Lung (tissue), 16 donors: ENCODE data around the gene FASN. TPM values are rescaled to one million over a fixed set of nuclear protein-coding genes. Genes with fewer than 3 reads are reported as not detected.

Experiments
- ATAC-seq: fragments of 200-7000 bp; cut with Tn5 transposase; one replicate; pipeline ENCODE4 v1.9.1; 2020; ENCODE audit warnings: moderate number of reproducible peaks; ENCODE audit not compliant: insufficient read depth, low FRiP score
- DNase-seq, 3 donors: peaks; one replicate each; pipeline ENCODE4 v3.0.0-alpha.2; 2013 to 2017
- H3K27ac ChIP-seq, 2 donors: one replicate each; pipeline ENCODE4 v1.5.1; 2013; ENCODE audit warnings: mild to moderate bottlenecking in 2 of 2, moderate library complexity in 2 of 2, control low read depth in 1 of 2, inconsistent platforms in 1 of 2, low read depth in 1 of 2, low read length in 1 of 2
- H3K27me3 ChIP-seq, 3 donors: one replicate each; pipeline ENCODE4 v1.5.1; 2013; ENCODE audit warnings: low read length in 2 of 3; ENCODE audit not compliant: control insufficient read depth in 3 of 3, insufficient read depth in 3 of 3
- H3K36me3 ChIP-seq, 4 donors: one replicate each; pipeline ENCODE4 v1.5.1; 2013; ENCODE audit warnings: low read length in 4 of 4, mild to moderate bottlenecking in 1 of 4, moderate library complexity in 1 of 4; ENCODE audit not compliant: control insufficient read depth in 4 of 4, insufficient read depth in 4 of 4
- H3K4me1 ChIP-seq, 5 donors: one replicate each; pipeline ENCODE4 v1.5.1; 2013; ENCODE audit warnings: low read length in 5 of 5, mild to moderate bottlenecking in 2 of 5, moderate library complexity in 1 of 5; ENCODE audit not compliant: control insufficient read depth in 5 of 5, insufficient read depth in 5 of 5
- H3K4me3 ChIP-seq: one replicate; pipeline ENCODE4 v1.5.1; 2013; ENCODE audit warnings: mild to moderate bottlenecking, control low read depth, moderate library complexity
- H3K9ac ChIP-seq, 2 donors: one replicate each; pipeline ENCODE4 v1.5.1; 2013; ENCODE audit warnings: low read length in 2 of 2, control low read depth in 1 of 2; ENCODE audit not compliant: insufficient read depth in 1 of 2
- H3K9me3 ChIP-seq, 4 donors: one replicate each; pipeline ENCODE4 v1.5.1; 2013; ENCODE audit warnings: low read length in 3 of 4, mild to moderate bottlenecking in 1 of 4, moderate library complexity in 1 of 4; ENCODE audit not compliant: control insufficient read depth in 4 of 4, insufficient read depth in 3 of 4
- CTCF ChIP-seq: IDR thresholded peaks from 2 replicates; pipeline ENCODE4 v1.5.1; 2012; ENCODE audit warnings: mild to moderate bottlenecking; ENCODE audit errors: control extremely low read depth, extremely low read depth
- WGBS, 2 donors: extraction: QIAGEN DNeasy Blood & Tissue Kit; methylation state at CpG; one replicate each; pipeline ENCODE4 v1.1.7; 2013; 5-methylcytosine and 5-hydroxymethylcytosine counted together
- long read RNA-seq, 5 donors: transcript quantifications; one replicate each; lab custom pipeline, GENCODE V29; 2026
- polyA plus RNA-seq, 2 donors: library from polyadenylated mRNA; stranded (reverse); fragments of 200-250 nt; gene quantifications; one replicate each; pipeline ENCODE4 v1.2.1, GENCODE V29; 2013
- total RNA-seq, 2 donors: library from RNA; depleted of rRNA in 1 of 2; stranded (reverse); fragments of >200 nt in 1 of 2; gene quantifications; one replicate each; pipeline ENCODE4 v1.2.1, GENCODE V29; 2014 to 2021
- donor health status: control.
- donor health status: control.
- donor health status: Bipolar disorder and iron deficiency.
- donor health status: healthy.
- donor health status: DM: yes; HTN: yes; CAD: no.

FASN gene
- total RNA-seq (100 to 1,000 TPM in 1 of 2 donors, 10 to 100 TPM in 1; 46.2 to 604 TPM), polyA plus RNA-seq (100 to 1,000 TPM; 166 to 258 TPM)
- long read RNA-seq, donor 1, partial matches to known transcripts, result 0 of 4 reads
- long read RNA-seq, donor 1, other reads (novel, unspliced or antisense), result 0 of 4 reads
- long read RNA-seq, donor 2, full-length matches to known transcripts, result 1 of 1 reads
- long read RNA-seq, donor 2, partial matches to known transcripts, result 0 of 1 reads
- long read RNA-seq, donor 2, other reads (novel, unspliced or antisense), result 0 of 1 reads
- long read RNA-seq, donor 3, full-length matches to known transcripts, result 3 of 3 reads
- long read RNA-seq, donor 3, partial matches to known transcripts, result 0 of 3 reads
- long read RNA-seq, donor 3, other reads (novel, unspliced or antisense), result 0 of 3 reads
- long read RNA-seq, donor 4, partial matches to known transcripts, result 0 of 2 reads
- long read RNA-seq, donor 4, other reads (novel, unspliced or antisense), result 0 of 2 reads
- long read RNA-seq, donor 5, partial matches to known transcripts, result 0 of 4 reads
- long read RNA-seq, donor 5, other reads (novel, unspliced or antisense), result 0 of 4 reads

GRCh38 chr17:82098169-82098938 lies at the start of gene FASN:
FASN (minus strand) TSS chr17:82098236; CDS start chr17:82096445, 1,791 bp downstream.
- peaks cover 0 to 24% (median 11%) of the 10 kb centered on the region in 5 donors for H3K4me1 ChIP-seq
- DNase-seq (peak; percentile 95 to 98 (median 97)), ATAC-seq (peak; percentile 86)
- peak; percentile 27 for TF ChIP-seq CTCF
- H3K4me3 ChIP-seq, result peak within 1 kb of the TSS; percentile 74
- H3K27me3 ChIP-seq, result no peaks in the 10 kb centered on the region
- no peaks in the 10 kb centered on the region for H3K9me3 ChIP-seq
- peaks cover 0 to 23% (median 11%) of the 10 kb centered on the region in 4 donors for H3K36me3 ChIP-seq
- H3K27ac ChIP-seq, result peak within 1 kb of the TSS; percentile 95 to 96
- no peak within 1 kb of the TSS for H3K9ac ChIP-seq
- WGBS, 2 donors, result 1% methylated on average over 53 to 124 of the region's 124 CpGs

GRCh38 chr17:82146663-82147654 lies 48.9 kb upstream of the FASN start:
- H3K27ac ChIP-seq, result no peak overlapping the region
- H3K9me3 ChIP-seq, result no peaks in the 10 kb centered on the region
- 87 to 90% methylated on average over 18 of the region's 18 CpGs for WGBS, 2 donors
- no peak for TF ChIP-seq CTCF
- no peaks in the 10 kb centered on the region for H3K27me3 ChIP-seq
- H3K4me1 ChIP-seq, result peaks cover 0 to 3% (median 0%) of the 10 kb centered on the region in 5 donors
- DNase-seq (no peak), ATAC-seq (no peak)
- no peak overlapping the region for H3K9ac ChIP-seq
- no peak overlapping the region for H3K4me3 ChIP-seq
- H3K36me3 ChIP-seq, result peaks cover 0 to 6% (median under 1%) of the 10 kb centered on the region in 4 donors

GRCh38 chr17:82145550-82146155 lies 47.6 kb upstream of the FASN start:
- DNase-seq (peak in 1 of 3 donors; percentile 7), ATAC-seq (no peak)
- Histone ChIP-seq H3K9ac (no peak overlapping the region), H3K27ac (no peak overlapping the region), H3K27me3 (no peaks in the 10 kb centered on the region), H3K4me1 (peaks cover 0 to 3% (median 0%) of the 10 kb centered on the region in 5 donors), H3K9me3 (no peaks in the 10 kb centered on the region), H3K4me3 (no peak overlapping the region), H3K36me3 (peaks cover 0 to 6% (median under 1%) of the 10 kb centered on the region in 4 donors)
- TF ChIP-seq CTCF, result no peak
- WGBS, 2 donors, result 90 to 94% methylated on average over 13 of the region's 13 CpGs
